Measurements from ENCODE around the gene MT4.

DNA sequence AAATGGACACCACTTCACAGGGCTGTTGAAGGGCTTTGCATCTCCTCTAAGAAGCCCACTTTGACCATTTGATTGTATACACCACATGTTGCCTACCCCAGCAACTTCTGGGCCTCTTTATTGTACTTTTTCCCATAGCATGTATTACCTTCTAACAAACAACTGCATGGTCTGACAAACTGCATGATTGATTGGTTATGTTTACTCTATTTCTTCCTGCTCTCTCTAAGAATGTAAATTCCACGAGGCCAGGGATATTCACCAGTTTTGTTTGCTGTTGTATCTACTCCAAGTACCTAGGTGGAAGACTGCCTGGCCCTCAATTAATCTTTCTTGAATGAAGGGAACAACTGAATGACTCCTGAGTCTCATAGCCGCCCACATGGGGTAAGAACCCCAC lies 22.8 kb upstream of the MT4 start:
- TF ChIP-seq, protein P1, sequence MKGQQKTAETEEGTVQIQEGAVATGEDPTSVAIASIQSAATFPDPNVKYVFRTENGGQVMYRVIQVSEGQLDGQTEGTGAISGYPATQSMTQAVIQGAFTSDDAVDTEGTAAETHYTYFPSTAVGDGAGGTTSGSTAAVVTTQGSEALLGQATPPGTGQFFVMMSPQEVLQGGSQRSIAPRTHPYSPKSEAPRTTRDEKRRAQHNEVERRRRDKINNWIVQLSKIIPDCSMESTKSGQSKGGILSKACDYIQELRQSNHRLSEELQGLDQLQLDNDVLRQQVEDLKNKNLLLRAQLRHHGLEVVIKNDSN (IDR thresholded peaks at IDR 0.05) = no peak
- no peak for TF ChIP-seq YY1 (IDR thresholded peaks at IDR 0.05; ENCODE audit: low read depth)
- TF ChIP-seq, protein P2, sequence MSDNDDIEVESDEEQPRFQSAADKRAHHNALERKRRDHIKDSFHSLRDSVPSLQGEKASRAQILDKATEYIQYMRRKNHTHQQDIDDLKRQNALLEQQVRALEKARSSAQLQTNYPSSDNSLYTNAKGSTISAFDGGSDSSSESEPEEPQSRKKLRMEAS (IDR thresholded peaks at IDR 0.05) = no peak
- TF ChIP-seq FOXM1 (IDR thresholded peaks at IDR 0.05; ENCODE audit: borderline replicate concordance, low read depth) = no peak
- TF ChIP-seq, protein P3, sequence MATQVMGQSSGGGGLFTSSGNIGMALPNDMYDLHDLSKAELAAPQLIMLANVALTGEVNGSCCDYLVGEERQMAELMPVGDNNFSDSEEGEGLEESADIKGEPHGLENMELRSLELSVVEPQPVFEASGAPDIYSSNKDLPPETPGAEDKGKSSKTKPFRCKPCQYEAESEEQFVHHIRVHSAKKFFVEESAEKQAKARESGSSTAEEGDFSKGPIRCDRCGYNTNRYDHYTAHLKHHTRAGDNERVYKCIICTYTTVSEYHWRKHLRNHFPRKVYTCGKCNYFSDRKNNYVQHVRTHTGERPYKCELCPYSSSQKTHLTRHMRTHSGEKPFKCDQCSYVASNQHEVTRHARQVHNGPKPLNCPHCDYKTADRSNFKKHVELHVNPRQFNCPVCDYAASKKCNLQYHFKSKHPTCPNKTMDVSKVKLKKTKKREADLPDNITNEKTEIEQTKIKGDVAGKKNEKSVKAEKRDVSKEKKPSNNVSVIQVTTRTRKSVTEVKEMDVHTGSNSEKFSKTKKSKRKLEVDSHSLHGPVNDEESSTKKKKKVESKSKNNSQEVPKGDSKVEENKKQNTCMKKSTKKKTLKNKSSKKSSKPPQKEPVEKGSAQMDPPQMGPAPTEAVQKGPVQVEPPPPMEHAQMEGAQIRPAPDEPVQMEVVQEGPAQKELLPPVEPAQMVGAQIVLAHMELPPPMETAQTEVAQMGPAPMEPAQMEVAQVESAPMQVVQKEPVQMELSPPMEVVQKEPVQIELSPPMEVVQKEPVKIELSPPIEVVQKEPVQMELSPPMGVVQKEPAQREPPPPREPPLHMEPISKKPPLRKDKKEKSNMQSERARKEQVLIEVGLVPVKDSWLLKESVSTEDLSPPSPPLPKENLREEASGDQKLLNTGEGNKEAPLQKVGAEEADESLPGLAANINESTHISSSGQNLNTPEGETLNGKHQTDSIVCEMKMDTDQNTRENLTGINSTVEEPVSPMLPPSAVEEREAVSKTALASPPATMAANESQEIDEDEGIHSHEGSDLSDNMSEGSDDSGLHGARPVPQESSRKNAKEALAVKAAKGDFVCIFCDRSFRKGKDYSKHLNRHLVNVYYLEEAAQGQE (IDR thresholded peaks at IDR 0.05; ENCODE audit: low read depth) = no peak
